Ishikawa (cell line): Measurements from ENCODE around the gene GASK1A.

ENCODE experiments used
- CEBPB ChIP-seq: IDR thresholded peaks from 2 replicates; pipeline ENCODE4 v1.6.1; 2012
- CREB1 ChIP-seq: IDR thresholded peaks from 2 replicates; pipeline ENCODE4 v1.6.1; 2012; ENCODE audit warnings: low read depth
- EP300 ChIP-seq: IDR thresholded peaks from 2 replicates; pipeline ENCODE4 v1.6.1; 2012; ENCODE audit warnings: borderline replicate concordance
- FOXM1 ChIP-seq: IDR thresholded peaks from 2 replicates; pipeline ENCODE4 v1.6.1; 2012; ENCODE audit warnings: low read depth, borderline replicate concordance
- NFIC ChIP-seq: IDR thresholded peaks from 2 replicates; pipeline ENCODE4 v1.6.1; 2012
- RAD21 ChIP-seq: IDR thresholded peaks from 2 replicates; pipeline ENCODE4 v1.6.1; 2012; ENCODE audit warnings: low read depth
- REST ChIP-seq: IDR thresholded peaks from 2 replicates; pipeline ENCODE4 v1.6.1; 2012; ENCODE audit warnings: low read depth, mild to moderate bottlenecking
- TCF12 ChIP-seq: IDR thresholded peaks from 2 replicates; pipeline ENCODE4 v1.6.1; 2012; ENCODE audit warnings: low read depth
- YY1 ChIP-seq: IDR thresholded peaks from 2 replicates; pipeline ENCODE4 v1.6.1; 2012; ENCODE audit warnings: low read depth
- TF ChIP-seq, protein P1 (sequence below): IDR thresholded peaks from 2 replicates; pipeline ENCODE4 v1.6.1; 2012

DNA sequence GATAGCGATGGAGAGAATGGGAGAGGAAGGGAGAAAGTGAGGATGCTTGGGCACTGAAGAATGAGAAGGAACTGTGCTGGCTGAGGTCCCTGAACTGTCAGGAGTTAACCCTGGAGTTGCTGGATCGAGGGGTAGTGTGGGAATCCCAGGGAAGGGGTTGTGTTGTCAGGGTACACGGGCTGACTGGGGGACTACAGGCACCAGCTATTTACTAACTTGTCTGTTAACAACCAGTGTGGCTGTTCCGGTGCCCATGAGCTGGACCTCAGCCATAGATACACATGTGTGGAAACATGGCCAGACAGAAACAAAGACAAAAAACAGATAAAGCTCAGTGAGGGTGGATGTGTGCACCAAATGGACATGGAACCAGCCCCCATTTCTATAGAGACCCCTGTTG lies 55.1 kb downstream of the GASK1A start:
- TF ChIP-seq CREB1 (no peak), TCF12 (no peak), RAD21 (no peak), REST (no peak), YY1 (no peak), NFIC (no peak), CEBPB (no peak), EP300 (no peak), FOXM1 (no peak)
- TF ChIP-seq, protein P1, sequence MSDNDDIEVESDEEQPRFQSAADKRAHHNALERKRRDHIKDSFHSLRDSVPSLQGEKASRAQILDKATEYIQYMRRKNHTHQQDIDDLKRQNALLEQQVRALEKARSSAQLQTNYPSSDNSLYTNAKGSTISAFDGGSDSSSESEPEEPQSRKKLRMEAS = no peak
